Upper lobe of left lung (tissue), 6 donors: ENCODE data around the gene LRRC47. TPM values are rescaled to one million over a fixed set of nuclear protein-coding genes. Genes with fewer than 3 reads are reported as not detected.

Experiments used
- ATAC-seq, 2 donors: fragments of 200-7000 bp; cut with Tn5 transposase; one replicate each; pipeline ENCODE4 v1.9.1; 2022; ENCODE audit warnings: mild to moderate bottlenecking in 2 of 2, moderate library complexity in 2 of 2; ENCODE audit not compliant: low FRiP score in 2 of 2
- DNase-seq, 2 donors: peaks; one replicate each; pipeline ENCODE4 v3.0.0-alpha.2; 2019 to 2020
- H3K27ac ChIP-seq, 4 donors: fragments of 200-600 bp; sonication (generic); one replicate each; pipeline ENCODE4 v1.5.1; 2016 to 2019
- H3K27me3 ChIP-seq, 4 donors: fragments of 200-600 bp; sonication (generic); one replicate each; pipeline ENCODE4 v1.5.1; 2017 to 2019
- H3K36me3 ChIP-seq, 4 donors: fragments of 200-600 bp; sonication (generic); one replicate each; pipeline ENCODE4 v1.5.1; 2016 to 2019
- H3K4me1 ChIP-seq, 4 donors: fragments of 200-600 bp; sonication (generic); one replicate each; pipeline ENCODE4 v1.5.1; 2018 to 2019
- H3K4me3 ChIP-seq, 4 donors: fragments of 200-600 bp; sonication (generic); one replicate each; pipeline ENCODE4 v1.5.1; 2017 to 2019; ENCODE audit warnings: mild to moderate bottlenecking in 2 of 4, moderate library complexity in 1 of 4
- H3K9me3 ChIP-seq, 4 donors: fragments of 200-600 bp; sonication (generic); one replicate each; pipeline ENCODE4 v1.5.1; 2018 to 2019
- EP300 ChIP-seq, 4 donors: sonication (generic); formaldehyde crosslinking; IDR thresholded peaks; one replicate each; pipeline ENCODE4 v1.5.1; 2017; ENCODE audit warnings: antibody characterized with exemption in 4 of 4, control low read depth in 2 of 4
- POLR2A ChIP-seq, 4 donors: fragments of 450-650 bp; IDR thresholded peaks; one replicate each; pipeline ENCODE4 v1.5.1; 2016 to 2017; ENCODE audit warnings: antibody characterized with exemption in 4 of 4, mild to moderate bottlenecking in 2 of 4
- POLR2AphosphoS5 ChIP-seq, 2 donors: sonication (generic); formaldehyde crosslinking; IDR thresholded peaks; one replicate each; pipeline ENCODE4 v1.5.1; 2017; ENCODE audit warnings: antibody characterized with exemption in 2 of 2
- WGBS, 2 donors: methylation state at CpG; one replicate each; pipeline ENCODE4 v1.1.5; 2017 to 2018; 5-methylcytosine and 5-hydroxymethylcytosine counted together
- total RNA-seq, 6 donors: library from RNA; depleted of rRNA in 4 of 6; stranded (reverse); fragments of >200 nt in 4 of 6; gene quantifications; one replicate each; pipeline versions ENCODE4 v1.1.0 to v1.2.1, GENCODE V29; 2016 to 2021
- TF ChIP-seq, protein P1 (sequence below), 6 experiments: fragments of 450-650 bp in 4 of 6; fragments of 200-600 bp in 2 of 6; sonication (generic) in 2 of 6; IDR thresholded peaks; one replicate each; pipeline ENCODE4 v1.5.1; 2016 to 2019; ENCODE audit warnings: antibody characterized with exemption in 6 of 6
- donor health status: DM: no; HTN: no; CAD: no; lungs with moderate emphysema.
- donor health status: DM: no; HTN: yes; CAD: no; lungs with severe emphysema.

The LRRC47 gene
- total RNA-seq, 6 donors from 2014 or later = 30.3 to 63.9 (median 39.3) TPM

DNA sequence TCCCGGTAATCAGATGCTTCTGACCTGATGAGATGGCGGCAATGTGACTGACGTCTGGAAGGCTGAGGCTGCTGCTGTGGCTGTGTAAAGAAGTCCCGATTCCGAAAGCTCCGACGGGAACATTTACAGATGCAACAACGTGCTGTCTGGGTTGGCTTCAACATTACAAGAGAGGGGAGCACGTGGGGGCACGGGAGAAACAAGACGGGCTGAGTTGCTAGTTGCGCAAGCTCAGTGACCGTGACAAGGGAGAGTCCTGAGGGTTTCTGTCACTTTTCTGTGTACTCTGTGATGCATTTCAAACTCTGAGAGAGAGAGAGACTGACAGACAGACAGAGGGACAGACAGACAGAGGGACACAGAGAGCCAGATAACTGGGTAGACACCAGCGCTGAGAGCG is 25.6 kb upstream of the LRRC47 start:
- Histone ChIP-seq H3K36me3 (peaks cover 18 to 83% (median 60%) of the 10 kb centered on the region in 4 donors), H3K9me3 (no peaks in the 10 kb centered on the region), H3K4me1 (no peaks in the 10 kb centered on the region), H3K27ac (no peak overlapping the region), H3K4me3 (no peak overlapping the region), H3K27me3 (no peaks in the 10 kb centered on the region)
- no peak for TF ChIP-seq POLR2AphosphoS5 (IDR thresholded peaks at IDR 0.05)
- no peak for TF ChIP-seq POLR2A (IDR thresholded peaks at IDR 0.05)
- TF ChIP-seq, protein P1, sequence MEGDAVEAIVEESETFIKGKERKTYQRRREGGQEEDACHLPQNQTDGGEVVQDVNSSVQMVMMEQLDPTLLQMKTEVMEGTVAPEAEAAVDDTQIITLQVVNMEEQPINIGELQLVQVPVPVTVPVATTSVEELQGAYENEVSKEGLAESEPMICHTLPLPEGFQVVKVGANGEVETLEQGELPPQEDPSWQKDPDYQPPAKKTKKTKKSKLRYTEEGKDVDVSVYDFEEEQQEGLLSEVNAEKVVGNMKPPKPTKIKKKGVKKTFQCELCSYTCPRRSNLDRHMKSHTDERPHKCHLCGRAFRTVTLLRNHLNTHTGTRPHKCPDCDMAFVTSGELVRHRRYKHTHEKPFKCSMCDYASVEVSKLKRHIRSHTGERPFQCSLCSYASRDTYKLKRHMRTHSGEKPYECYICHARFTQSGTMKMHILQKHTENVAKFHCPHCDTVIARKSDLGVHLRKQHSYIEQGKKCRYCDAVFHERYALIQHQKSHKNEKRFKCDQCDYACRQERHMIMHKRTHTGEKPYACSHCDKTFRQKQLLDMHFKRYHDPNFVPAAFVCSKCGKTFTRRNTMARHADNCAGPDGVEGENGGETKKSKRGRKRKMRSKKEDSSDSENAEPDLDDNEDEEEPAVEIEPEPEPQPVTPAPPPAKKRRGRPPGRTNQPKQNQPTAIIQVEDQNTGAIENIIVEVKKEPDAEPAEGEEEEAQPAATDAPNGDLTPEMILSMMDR (IDR thresholded peaks at IDR 0.05) = no peak
- no peak for TF ChIP-seq EP300 (IDR thresholded peaks at IDR 0.05)
- WGBS, 2 donors = 88 to 89% methylated on average over 15 of the region's 15 CpGs
- no peak for ATAC-seq
- DNase-seq = no peak

DNA sequence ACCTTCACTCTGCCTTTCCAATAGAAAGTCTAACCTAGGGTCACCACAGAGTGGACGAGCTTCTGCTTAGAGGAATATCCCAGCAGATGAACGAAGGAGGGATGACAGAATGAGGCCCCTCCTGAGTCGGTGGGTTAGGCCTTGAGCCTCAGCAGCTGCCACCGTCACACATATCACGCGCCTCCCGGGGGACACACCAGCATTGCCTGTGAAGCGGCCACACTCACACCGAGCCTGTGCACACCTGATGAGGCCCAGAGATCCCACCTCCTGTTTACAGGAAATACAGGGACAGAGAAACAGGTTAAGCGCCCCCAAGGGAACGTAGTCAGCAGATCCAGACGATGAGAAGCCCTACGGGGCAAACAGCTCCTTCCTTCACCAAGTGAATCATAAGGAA is 25.1 kb upstream of the LRRC47 start:
- no peak for TF ChIP-seq POLR2AphosphoS5 (IDR thresholded peaks at IDR 0.05)
- TF ChIP-seq, protein P1 (IDR thresholded peaks at IDR 0.05) = no peak
- no peak for TF ChIP-seq EP300 (IDR thresholded peaks at IDR 0.05)
- no peak for TF ChIP-seq POLR2A (IDR thresholded peaks at IDR 0.05)
- H3K9me3 ChIP-seq = no peaks in the 10 kb centered on the region
- H3K4me1 ChIP-seq = no peaks in the 10 kb centered on the region
- no peak overlapping the region for H3K4me3 ChIP-seq
- H3K27ac ChIP-seq = no peak overlapping the region
- 90 to 92% methylated on average over 13 of the region's 13 CpGs for WGBS, 2 donors
- ATAC-seq (no peak), DNase-seq (no peak)
- H3K36me3 ChIP-seq = peaks cover 18 to 83% (median 57%) of the 10 kb centered on the region in 4 donors
- H3K27me3 ChIP-seq = no peaks in the 10 kb centered on the region

DNA sequence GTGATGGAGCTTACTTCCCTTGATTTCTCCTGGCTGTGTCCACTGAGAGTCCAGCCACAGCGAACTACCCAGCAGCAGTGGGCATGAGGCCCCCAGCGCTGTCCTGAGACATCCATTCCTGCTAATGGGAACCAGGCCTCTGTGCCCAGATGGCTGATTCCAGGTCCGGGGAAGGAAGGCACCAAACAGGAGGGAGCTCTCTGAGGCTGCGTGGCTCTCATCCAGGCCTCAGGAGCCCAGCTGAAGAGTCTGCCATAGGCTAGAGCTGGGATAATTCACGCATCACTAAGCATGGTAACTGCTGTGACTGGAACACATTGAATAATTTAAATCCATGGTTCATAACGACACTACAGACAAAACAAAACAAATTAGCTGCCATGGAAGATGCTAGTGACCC is 24.7 kb upstream of the LRRC47 start:
- peaks cover 16 to 83% (median 56%) of the 10 kb centered on the region in 4 donors for H3K36me3 ChIP-seq
- no peak overlapping the region for H3K4me3 ChIP-seq
- no peaks in the 10 kb centered on the region for H3K27me3 ChIP-seq
- no peak for TF ChIP-seq POLR2A (IDR thresholded peaks at IDR 0.05)
- no peak for TF ChIP-seq POLR2AphosphoS5 (IDR thresholded peaks at IDR 0.05)
- no peak for TF ChIP-seq EP300 (IDR thresholded peaks at IDR 0.05)
- TF ChIP-seq, protein P1 (IDR thresholded peaks at IDR 0.05) = no peak
- H3K27ac ChIP-seq = no peak overlapping the region
- no peaks in the 10 kb centered on the region for H3K9me3 ChIP-seq
- no peaks in the 10 kb centered on the region for H3K4me1 ChIP-seq
- DNase-seq = no peak
- ATAC-seq = no peak
- WGBS, 2 donors = 87 to 90% methylated on average over 6 of the region's 6 CpGs

DNA sequence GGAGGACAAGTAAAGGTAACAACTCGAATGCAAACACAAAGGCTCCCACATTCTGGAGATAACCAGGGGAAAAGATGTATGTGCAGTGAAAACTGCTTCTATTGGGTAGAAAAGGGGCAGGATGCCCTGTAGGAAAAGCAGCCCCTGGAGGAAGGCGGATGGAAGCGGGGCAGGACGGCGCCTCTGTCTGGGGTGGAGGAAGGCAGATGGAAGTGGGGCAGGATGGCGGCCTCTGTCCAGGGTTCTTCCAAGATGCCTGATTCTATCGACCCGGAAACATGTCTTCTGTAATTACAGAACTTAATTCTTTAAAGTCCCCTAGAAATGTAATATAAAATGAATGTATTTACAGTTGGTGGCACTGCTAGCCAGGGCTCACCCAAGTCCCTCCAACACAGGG is 24.0 kb upstream of the LRRC47 start:
- no peak overlapping the region for H3K27ac ChIP-seq
- H3K4me3 ChIP-seq = no peak overlapping the region
- H3K27me3 ChIP-seq = no peaks in the 10 kb centered on the region
- WGBS, 2 donors = 85 to 93% methylated on average over 8 of the region's 8 CpGs
- H3K9me3 ChIP-seq = no peaks in the 10 kb centered on the region
- ATAC-seq (no peak), DNase-seq (no peak)
- no peaks in the 10 kb centered on the region for H3K4me1 ChIP-seq
- TF ChIP-seq, protein P1 (IDR thresholded peaks at IDR 0.05) = no peak
- TF ChIP-seq POLR2AphosphoS5 (IDR thresholded peaks at IDR 0.05) = no peak
- TF ChIP-seq POLR2A (IDR thresholded peaks at IDR 0.05) = no peak
- no peak for TF ChIP-seq EP300 (IDR thresholded peaks at IDR 0.05)
- H3K36me3 ChIP-seq = peaks cover 11 to 83% (median 56%) of the 10 kb centered on the region in 4 donors

DNA sequence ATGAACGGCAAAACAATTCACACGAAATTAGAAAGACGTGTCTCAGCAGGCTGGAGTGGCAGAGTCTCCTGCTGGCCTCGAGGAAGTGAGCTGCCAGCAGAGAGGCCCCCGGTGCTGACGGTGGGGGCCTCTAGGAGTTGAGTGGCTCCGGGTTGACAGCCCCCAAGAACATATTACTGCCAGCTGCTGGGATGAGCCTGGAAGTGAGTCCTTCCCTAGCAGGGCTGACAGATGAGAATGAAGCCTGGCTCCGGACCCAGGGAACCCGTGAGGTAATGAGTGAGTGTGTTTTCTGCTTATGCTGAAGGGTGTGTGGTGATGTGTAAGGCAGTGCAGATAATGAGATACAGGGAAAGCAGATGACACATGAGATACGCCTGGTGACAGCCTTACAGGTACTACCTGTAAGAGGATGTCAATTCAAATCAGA is 23.5 kb upstream of the LRRC47 start:
- H3K4me1 ChIP-seq = no peaks in the 10 kb centered on the region
- no peak overlapping the region for H3K27ac ChIP-seq
- WGBS, 2 donors = 73% methylated on average over 10 of the region's 10 CpGs
- H3K27me3 ChIP-seq = no peaks in the 10 kb centered on the region
- DNase-seq = no peak
- no peak overlapping the region for H3K4me3 ChIP-seq
- TF ChIP-seq POLR2AphosphoS5 (IDR thresholded peaks at IDR 0.05) (no peak), POLR2A (IDR thresholded peaks at IDR 0.05) (no peak), EP300 (IDR thresholded peaks at IDR 0.05) (no peak)
- TF ChIP-seq, protein P1 (IDR thresholded peaks at IDR 0.05) = no peak
- no peaks in the 10 kb centered on the region for H3K9me3 ChIP-seq
- peaks cover 12 to 84% (median 57%) of the 10 kb centered on the region in 4 donors for H3K36me3 ChIP-seq
- ATAC-seq = no peak
